Gastroesophageal sphincter (tissue), 3 donors: Measurements from ENCODE around the gene PRKX.
"Not testable (repeated sequence)": the region's sequence is repeated elsewhere in the genome, so short reads cannot be mapped to it uniquely, and the experiment has no call there.

Experiments
- EP300 ChIP-seq: sonication (generic); formaldehyde crosslinking; IDR thresholded peaks from one replicate; pipeline ENCODE4 v1.6.1; 2017; ENCODE audit warnings: antibody characterized with exemption, mild to moderate bottlenecking
- POLR2A ChIP-seq, 2 donors: fragments of 450-650 bp; IDR thresholded peaks; one replicate each; pipeline ENCODE4 v1.6.1; 2017; ENCODE audit warnings: antibody characterized with exemption in 2 of 2, mild to moderate bottlenecking in 2 of 2, moderate library complexity in 1 of 2
- POLR2AphosphoS5 ChIP-seq: sonication (generic); formaldehyde crosslinking; IDR thresholded peaks from one replicate; pipeline ENCODE4 v1.6.1; 2017; ENCODE audit warnings: antibody characterized with exemption
- TF ChIP-seq, protein P1 (sequence below), 4 experiments: fragments of 200-600 bp in 2 of 4; fragments of 450-650 bp in 2 of 4; sonication (generic) in 1 of 4; IDR thresholded peaks; one replicate each; pipeline ENCODE4 v1.5.1; 2017 to 2019; ENCODE audit warnings: antibody characterized with exemption in 4 of 4, mild to moderate bottlenecking in 2 of 4, moderate library complexity in 2 of 4

DNA sequence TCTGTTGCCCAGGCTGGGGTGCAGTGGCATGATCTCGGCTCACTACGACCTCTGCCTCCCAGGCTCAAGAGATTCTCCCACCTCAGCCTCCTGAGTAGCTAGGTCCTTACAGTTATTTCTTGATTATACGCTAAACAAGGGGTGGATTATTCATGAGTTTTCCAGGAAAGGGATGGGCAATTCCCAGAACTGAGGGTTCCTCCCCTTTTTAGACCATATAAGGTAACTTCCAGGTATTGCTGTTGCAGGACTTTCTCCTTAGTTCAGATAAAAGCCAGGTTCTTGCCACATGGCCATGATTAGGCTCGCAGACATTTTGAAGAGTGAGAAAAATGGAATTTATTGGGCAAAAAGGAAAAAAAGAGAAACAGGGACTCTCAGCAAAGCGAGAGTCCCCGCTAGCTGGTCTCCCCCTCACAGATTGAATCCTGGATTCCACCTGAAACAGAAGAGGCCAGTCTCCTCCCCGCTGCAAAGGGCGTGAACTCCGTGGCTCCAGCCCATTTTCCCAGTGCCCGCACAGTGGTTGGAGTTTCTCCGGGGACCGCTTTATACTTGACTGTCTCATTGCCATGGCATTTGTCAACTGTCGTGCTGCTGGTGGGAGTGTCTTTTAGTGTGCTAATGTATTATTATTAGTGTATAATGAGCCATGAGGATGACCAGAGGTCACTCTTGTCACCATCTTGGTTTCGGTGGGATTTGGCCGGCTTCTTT, 19.0 kb upstream of the PRKX start:
- TF ChIP-seq, protein P1, sequence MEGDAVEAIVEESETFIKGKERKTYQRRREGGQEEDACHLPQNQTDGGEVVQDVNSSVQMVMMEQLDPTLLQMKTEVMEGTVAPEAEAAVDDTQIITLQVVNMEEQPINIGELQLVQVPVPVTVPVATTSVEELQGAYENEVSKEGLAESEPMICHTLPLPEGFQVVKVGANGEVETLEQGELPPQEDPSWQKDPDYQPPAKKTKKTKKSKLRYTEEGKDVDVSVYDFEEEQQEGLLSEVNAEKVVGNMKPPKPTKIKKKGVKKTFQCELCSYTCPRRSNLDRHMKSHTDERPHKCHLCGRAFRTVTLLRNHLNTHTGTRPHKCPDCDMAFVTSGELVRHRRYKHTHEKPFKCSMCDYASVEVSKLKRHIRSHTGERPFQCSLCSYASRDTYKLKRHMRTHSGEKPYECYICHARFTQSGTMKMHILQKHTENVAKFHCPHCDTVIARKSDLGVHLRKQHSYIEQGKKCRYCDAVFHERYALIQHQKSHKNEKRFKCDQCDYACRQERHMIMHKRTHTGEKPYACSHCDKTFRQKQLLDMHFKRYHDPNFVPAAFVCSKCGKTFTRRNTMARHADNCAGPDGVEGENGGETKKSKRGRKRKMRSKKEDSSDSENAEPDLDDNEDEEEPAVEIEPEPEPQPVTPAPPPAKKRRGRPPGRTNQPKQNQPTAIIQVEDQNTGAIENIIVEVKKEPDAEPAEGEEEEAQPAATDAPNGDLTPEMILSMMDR (IDR thresholded peaks at IDR 0.05) = not testable (repeated sequence)
- TF ChIP-seq POLR2A (IDR thresholded peaks at IDR 0.05); EP300; POLR2AphosphoS5: not testable (repeated sequence)
